Ureter (tissue), 1 donor: ENCODE measurements around the gene HTR1B. TPM values are rescaled to one million over a fixed set of nuclear protein-coding genes. Genes with fewer than 3 reads are reported as not detected.

Source experiments
- DNase-seq: peaks from one replicate; pipeline ENCODE4 v3.0.0-alpha.2; 2020; ENCODE audit warnings: low spot score
- total RNA-seq: library from RNA; stranded (reverse); gene quantifications from one replicate; pipeline ENCODE4 v1.2.4, GENCODE V29; 2023
- donor health status: DM: yes; HTN: yes; CAD: no.

Gene HTR1B
- total RNA-seq, 1 donor from 2014 or later, result 1.9 TPM

DNA sequence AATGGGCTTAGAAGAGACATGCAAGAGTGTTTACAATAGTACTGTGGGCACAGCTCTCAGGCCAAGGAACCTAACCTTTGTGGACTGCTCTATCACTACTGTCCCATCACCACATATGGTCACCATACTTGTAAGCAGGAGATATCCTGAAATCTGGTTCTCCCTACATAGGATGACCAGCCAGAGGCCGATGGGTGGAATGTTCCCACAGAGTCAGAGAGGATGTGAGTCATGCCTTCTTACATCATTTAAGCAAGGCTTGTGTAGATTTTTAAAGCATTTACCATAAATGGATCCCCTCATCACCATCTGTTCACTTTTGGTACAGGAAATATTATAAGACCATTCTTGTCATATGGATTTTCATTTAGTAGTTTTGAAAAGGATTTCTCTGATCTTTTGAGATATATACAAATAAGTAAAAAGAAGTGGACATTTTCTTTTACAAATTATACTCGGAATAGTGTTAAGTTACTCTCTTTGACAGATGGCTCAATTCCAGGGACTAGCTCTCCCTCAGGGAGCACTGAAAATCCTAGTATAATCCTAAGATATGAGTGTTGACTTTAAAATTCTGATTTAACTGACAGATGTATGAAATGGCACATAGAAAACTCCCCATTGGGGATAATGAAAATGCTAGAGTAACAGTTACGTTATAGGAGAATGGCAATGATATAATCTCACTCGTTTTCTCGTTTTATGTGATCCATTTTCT lies 6.6 kb downstream of the HTR1B start:
- no peak for DNase-seq

DNA sequence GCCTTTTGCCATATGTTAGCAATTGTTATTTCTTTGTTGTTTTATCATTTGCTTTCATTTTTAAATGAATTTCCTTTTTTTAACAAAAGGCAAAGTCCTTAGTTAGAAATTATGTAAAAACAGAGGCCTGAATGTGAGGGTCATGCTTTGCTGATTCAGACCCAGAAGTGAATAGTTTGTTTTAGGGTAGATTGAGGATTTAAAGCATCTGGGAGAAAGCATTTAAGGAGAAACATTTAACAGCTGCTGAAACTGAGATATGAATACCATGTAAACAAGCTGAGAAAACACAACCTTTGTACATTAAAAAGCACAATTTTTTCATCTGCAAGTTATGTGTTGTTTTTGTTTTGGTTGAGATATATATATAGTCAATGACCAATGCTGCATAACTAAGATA lies 8.0 kb downstream of the HTR1B start:
- no peak for DNase-seq

DNA sequence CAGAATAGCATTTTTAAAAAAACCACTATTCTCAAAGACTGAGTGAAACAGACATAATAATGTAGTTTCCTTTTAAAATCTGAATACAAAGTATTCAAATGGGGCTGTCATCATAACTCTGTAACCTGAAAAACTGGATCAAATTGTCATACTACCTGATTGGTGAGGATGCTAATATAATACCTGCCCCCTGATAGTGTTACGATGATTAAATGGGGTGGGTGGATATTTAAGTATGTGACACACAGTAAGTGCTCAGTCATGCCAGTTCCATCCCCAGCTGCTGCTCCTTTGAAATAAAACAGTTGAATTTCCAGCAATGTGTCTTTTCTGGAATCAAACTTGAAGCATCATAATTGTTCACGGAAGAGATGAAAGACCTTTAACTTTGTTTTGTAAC lies 8.9 kb downstream of the HTR1B start:
- no peak for DNase-seq

DNA sequence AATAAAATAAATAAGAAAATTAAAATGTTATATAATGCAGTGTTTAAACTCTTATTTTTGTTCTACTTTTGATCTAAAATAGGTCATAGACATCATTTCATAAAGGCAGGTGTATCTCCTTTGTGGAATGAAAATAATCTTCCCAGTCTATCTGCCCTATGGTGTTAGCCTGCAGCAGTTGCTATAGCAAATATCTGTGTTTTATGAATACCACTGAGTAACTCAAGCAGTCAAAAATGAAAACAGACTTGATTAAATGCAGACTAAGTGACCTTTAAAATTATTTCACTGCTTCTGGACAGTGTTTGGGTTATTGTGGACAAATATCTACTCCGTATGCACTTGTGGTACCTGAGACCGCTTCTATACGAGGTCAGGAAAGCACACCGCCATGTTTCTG lies 11.8 kb downstream of the HTR1B start:
- DNase-seq, result no peak

DNA sequence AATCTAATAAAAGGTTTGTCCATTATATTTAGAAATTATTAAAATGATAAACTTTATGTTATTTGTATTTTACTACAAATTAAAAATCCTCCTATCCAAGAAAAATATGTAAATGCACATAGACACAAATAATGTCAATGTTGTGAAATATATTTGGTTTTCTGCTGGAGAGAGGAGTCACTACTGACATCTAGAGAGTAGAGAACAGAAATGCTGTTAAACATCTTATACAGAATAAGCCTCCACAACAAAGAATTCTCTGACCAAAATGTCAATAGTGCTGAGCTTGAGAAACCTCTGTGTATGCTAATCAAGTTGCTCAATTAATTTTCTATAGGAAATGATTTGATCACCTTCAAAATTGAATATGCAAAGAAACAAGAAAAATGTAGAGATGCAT lies 12.4 kb downstream of the HTR1B start:
- no peak for DNase-seq

DNA sequence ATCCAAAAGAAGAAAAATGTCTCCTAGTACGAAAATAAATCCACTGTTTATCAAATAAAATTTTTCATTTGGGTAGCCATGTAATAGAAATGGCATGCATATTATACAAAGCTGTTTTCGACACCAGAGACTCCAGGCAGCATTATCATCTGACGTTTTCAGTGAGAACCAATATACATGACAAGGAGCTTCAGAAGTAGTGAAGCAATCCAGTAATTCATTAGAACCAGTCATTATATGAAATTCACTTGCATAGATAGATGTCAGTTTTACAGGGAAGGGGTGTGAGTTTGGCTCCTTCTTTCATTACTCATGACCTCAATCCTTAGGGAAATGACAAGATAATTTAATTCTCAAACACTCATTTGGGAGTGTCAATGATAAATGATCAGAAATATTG lies 14.7 kb downstream of the HTR1B start:
- no peak for DNase-seq

DNA sequence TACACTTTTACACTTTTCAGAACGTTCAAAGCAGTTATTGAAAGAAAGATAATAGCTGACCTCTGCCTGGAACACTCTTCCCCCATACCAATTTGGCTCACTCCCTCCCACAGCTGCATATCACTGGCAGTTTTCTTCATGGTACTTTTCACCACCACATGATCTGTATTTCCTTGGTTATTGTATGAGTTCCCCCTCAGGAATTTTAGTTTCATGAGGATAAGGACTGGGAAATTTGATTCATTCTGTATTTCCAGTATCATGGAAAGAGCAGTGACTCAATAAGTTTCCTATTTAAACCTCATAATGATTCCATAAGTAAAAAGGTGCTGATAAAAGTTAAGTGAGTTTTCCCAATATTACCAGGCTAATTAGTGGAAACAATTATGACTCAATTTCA lies 16.0 kb downstream of the HTR1B start:
- no peak for DNase-seq

DNA sequence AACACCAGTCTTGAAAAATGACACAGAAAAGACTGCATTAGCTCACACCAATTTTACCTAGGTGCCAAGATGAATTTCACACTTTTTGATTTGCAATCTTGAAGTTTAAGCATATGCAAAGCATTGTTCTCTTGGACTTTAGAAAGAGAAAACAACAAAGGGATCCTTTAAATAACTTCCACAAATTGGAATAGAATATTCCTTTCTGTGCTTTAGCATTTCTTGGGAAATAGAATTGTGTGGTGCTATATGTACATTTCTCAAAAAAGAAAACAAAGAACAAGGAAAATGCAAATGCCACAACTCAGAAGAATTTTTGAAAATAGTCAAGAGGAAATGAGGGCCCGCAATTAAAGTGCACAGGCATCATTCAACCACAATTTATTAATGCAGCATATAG lies 17.0 kb downstream of the HTR1B start:
- no peak for DNase-seq

DNA sequence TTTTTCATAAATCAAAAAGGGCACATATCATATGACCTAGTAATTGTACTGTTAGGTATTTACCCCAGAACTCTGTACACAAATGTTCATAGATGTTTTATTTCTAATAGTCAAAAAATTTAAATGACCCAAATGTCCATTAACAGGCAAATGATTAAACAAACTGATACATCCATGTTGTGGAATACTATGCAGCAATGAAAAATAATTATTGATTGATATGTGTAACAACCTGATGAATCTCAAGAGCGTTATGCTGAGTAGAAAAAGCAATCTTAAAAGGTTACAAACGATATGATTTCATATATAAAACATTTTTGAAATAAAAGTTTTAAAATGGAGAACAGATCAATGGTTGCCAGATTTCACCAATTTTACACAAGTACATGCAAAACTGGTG lies 18.1 kb downstream of the HTR1B start:
- DNase-seq, result no peak

DNA sequence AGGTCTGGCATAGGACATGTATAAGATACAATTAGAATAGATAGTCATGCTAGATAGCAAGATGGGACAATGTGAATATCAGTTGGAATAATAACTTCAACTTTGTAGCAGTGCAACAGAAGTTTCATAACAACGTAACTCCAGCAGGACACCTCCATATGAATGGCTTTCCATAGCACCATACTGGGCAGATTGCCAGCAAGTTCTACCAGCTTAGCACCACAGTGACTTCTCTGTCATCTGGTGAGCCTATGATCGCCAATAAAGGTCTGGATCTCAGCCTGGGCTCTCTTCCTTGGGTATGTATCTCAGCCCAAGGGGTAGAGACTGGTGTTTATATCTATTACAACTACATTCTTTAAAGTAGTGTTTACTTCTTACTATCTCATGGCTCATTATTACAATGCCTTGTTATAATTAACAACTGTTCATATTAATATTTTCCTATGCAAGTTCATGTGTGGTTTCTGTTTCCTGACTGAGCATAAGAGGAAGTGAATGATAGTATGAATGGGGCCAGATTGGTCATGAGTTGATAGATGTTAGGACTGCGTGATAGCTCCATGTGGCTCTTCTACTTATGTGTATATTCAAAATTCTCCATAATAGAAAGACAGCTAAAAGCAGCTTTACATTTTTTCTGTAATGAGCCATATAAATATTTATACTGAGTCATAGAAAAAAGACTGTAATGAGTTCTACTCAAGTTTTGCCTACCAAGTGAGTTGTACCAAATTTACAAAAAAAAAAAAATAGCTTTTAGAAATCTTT lies 22.9 kb downstream of the HTR1B start:
- no peak for DNase-seq

DNA sequence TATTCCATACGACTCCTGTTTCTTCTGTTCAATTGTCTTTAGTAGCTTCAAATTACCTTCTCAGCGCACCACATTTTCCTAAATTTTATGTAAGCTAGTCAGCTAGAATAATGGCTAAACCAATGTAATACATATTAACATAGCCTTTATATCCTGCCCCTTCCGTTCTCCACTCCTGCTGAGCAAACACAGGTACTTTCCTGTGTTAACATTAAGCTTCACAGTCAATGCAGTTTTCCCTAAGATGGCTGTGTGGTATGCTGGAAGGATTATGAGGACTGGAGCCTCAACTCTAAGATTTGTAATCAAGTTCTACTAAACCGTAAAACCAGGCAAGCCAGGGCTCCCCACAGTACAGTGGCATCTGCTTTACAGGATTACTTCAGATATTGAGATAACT lies 29.4 kb downstream of the HTR1B start:
- no peak for DNase-seq

DNA sequence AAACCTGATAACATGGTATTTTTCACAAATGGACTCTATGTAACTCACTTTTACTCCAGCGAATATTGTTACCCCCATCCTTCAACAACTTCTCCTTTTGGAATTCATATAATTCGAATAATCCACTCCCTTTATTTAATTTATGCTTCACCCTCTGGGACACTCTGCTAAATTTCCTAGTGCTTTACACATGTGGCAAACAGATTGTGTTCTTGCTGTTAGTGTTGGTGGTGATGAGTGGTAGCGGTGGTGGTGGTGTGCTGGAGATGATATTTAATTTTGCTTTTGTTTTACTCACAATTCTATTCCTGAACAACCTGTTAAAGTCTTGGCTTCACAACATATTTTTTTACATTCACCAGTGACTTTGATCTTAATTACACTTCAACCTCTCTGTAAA lies 32.8 kb downstream of the HTR1B start:
- DNase-seq, result no peak

DNA sequence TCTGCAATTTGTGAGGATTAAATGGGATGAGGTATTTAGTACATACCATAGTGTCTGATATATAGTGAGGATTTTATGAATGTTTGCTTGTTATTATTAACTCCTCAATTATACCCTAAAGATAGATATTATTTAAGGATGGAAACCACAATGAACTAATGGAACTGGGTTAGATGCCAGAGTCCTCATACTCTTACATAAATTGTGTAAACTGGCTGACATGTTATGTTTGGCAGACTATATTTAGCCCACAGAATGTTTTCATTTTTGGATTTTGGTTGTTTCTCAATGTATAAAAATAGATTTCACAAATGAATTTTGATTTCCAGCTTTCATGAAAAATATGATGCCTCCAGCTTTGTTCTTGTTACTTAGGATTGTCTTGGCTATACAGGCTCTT lies 37.6 kb downstream of the HTR1B start:
- no peak for DNase-seq

DNA sequence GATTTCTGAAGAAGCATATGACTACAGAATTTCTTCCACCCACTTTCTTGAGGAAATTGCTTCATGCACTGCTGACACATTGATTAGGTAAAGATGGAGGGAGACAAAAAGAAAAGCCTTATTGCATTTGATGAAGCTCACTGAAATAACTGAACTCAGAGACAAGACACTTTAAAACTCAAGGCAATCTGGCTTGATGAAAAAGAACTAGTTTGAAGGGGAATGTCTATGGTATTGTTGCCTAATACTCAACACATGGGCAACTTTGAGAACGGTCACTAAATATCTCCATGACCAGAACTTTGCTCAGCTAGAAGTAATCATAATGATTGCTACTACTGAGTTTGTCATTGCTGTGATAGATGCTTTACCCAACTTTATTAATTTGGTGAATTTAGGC lies 38.1 kb downstream of the HTR1B start:
- no peak for DNase-seq

DNA sequence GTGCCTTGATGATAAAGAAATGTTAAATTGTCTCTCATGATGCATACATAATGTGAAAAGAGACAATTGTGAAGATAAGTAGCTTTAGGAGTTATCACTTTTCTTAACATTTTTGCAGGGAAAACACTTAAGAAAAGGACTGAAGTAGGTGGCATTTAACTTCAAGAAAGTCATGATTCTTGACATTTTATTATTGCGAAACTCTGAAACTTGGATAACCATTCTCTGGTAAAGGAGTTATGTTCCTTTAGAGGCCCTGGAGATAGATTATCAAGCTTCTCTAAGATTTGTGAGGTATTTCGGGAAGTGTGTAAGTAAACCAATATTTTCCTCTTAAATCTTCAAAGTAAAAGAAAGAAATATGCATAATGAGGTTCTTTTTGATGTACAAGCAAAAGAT lies 38.5 kb downstream of the HTR1B start:
- no peak for DNase-seq

DNA sequence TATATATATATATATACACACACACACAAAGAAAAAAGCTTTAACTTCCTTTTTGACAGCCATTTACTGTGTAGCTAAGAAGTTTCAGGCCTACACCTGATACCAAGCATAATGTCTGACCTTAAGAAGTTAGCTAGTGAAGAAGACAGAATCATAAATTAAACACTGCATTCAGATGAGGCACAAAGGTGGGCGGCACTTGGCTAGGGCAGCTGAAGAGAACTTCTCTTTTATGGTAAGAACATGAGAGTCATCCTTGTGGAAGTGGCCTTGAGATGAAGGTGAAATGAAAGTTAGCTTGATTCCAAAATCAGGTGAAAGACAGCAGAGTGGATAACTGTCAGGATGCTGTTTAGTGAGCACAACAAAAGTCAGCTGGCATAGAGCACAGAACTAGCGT lies 46.5 kb downstream of the HTR1B start:
- DNase-seq, result no peak

DNA sequence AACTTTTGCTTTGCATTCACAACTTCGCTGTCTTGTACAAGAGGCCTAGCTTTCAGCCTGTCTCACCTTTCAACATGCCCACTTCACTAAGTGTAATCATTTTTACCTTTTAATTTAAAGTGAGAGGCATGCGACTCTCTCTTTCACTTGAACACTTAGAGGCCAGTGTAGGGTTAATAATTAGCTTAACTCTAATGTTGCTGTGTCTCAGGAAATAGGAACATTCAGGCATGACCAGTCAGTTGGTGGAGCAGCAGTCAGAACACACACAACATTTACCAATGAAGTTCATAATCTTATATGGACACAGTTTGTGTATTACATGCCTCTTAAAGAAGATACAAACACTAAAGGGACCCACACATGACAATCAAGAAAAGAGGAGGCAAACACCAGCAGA lies 47.6 kb downstream of the HTR1B start:
- DNase-seq, result no peak

Other genes with a start within 250 kb of the HTR1B start
- gene MEI4, start 189.5 kb upstream of the HTR1B start, total RNA-seq, result 0.47 TPM